IPS-18c (cell line): ENCODE data around the gene EDN3.
"Not testable (repeated sequence)": the region's sequence is repeated elsewhere in the genome, so short reads cannot be mapped to it uniquely, and the experiment has no call there.

Experiments used
- H3K4me3 ChIP-seq: 2 replicates; pipeline ENCODE4 v1.7.0; 2013; ENCODE audit warnings: low read depth, mild to moderate bottlenecking, low read length, moderate library complexity; ENCODE audit not compliant: insufficient read depth
- H3K9me3 ChIP-seq: one replicate; pipeline ENCODE4 v1.6.1; 2013; ENCODE audit warnings: mild to moderate bottlenecking, low read length, moderate library complexity; ENCODE audit not compliant: control insufficient read depth, insufficient read depth

EDN3 gene

GRCh38 chr20:59324521-59325141 is 24.2 kb downstream of the EDN3 start:
- no peak overlapping the region for H3K4me3 ChIP-seq
- H3K9me3 ChIP-seq, result no peaks in the 10 kb centered on the region

GRCh38 chr20:59325142-59325523 is 24.7 kb downstream of the EDN3 start:
- H3K4me3 ChIP-seq, result no peak overlapping the region
- H3K9me3 ChIP-seq, result no peaks in the 10 kb centered on the region

GRCh38 chr20:59326188-59326587 is 25.8 kb downstream of the EDN3 start:
- no peaks in the 10 kb centered on the region for H3K9me3 ChIP-seq
- no peak overlapping the region for H3K4me3 ChIP-seq

- Histone ChIP-seq H3K9me3 (no peaks in the 10 kb centered on the region), H3K4me3 (no peak overlapping the region)
Observed at GRCh38 chr20:59328071-59328470, 27.7 kb downstream of the EDN3 start.

- Histone ChIP-seq H3K9me3 (no peaks in the 10 kb centered on the region), H3K4me3 (no peak overlapping the region)
Observed at GRCh38 chr20:59331721-59332329, 31.4 kb downstream of the EDN3 start.

- no peak overlapping the region for H3K4me3 ChIP-seq
- no peaks in the 10 kb centered on the region for H3K9me3 ChIP-seq
Observed at GRCh38 chr20:59333260-59333845, 32.9 kb downstream of the EDN3 start.

- no peaks in the 10 kb centered on the region for H3K9me3 ChIP-seq
- H3K4me3 ChIP-seq, result no peak overlapping the region
Observed at GRCh38 chr20:59333951-59334350, 33.5 kb downstream of the EDN3 start.

GRCh38 chr20:59334651-59335300 is 34.4 kb downstream of the EDN3 start:
- H3K9me3 ChIP-seq, result no peaks in the 10 kb centered on the region
- no peak overlapping the region for H3K4me3 ChIP-seq

GRCh38 chr20:59335377-59335776 is 35.0 kb downstream of the EDN3 start:
- H3K4me3 ChIP-seq, result no peak overlapping the region

GRCh38 chr20:59336540-59336939 is 36.1 kb downstream of the EDN3 start:
- Histone ChIP-seq H3K4me3 (no peak overlapping the region), H3K9me3 (no peaks in the 10 kb centered on the region)

More at GRCh38 chr20:59335377-59335776, 35.0 kb downstream of the EDN3 start:
- H3K9me3 ChIP-seq, result no peaks in the 10 kb centered on the region

GRCh38 chr20:59338444-59338843 is 38.0 kb downstream of the EDN3 start:
- not testable (repeated sequence) for H3K9me3 ChIP-seq, H3K4me3 ChIP-seq

GRCh38 chr20:59340201-59340885 is 39.9 kb downstream of the EDN3 start:
- no peak overlapping the region for H3K4me3 ChIP-seq
- H3K9me3 ChIP-seq, result peaks cover 2% of the 10 kb centered on the region

- not testable (repeated sequence) for H3K9me3 ChIP-seq, H3K4me3 ChIP-seq
Observed at GRCh38 chr20:59341285-59342022, 41.0 kb downstream of the EDN3 start.

- Histone ChIP-seq H3K9me3 (peaks cover 2% of the 10 kb centered on the region), H3K4me3 (no peak overlapping the region)
Observed at GRCh38 chr20:59342023-59342957, 41.9 kb downstream of the EDN3 start.

- H3K9me3 ChIP-seq, result peaks cover 2% of the 10 kb centered on the region
- no peak overlapping the region for H3K4me3 ChIP-seq
Observed at GRCh38 chr20:59346061-59346460, 45.6 kb downstream of the EDN3 start.

GRCh38 chr20:59349277-59349676 is 48.9 kb downstream of the EDN3 start:
- Histone ChIP-seq H3K9me3 (no peaks in the 10 kb centered on the region), H3K4me3 (no peak overlapping the region)
